ENCODE measurements around the gene SELPLG. TPM values are rescaled to one million over a fixed set of nuclear protein-coding genes. Genes with fewer than 3 reads are reported as not detected.
"Not testable (repeated sequence)": the region's sequence is repeated elsewhere in the genome, so short reads cannot be mapped to it uniquely, and the experiment has no call there.

The SELPLG gene
- total RNA-seq, 2 experiments from 2014 or later, result 289 to 301 TPM

GRCh38 chr12:108634341-108634751 lies 652 bp upstream of the SELPLG start:
- POLR2A ChIA-PET, result interaction anchor here (0.9 to 12.0 kb wide), 19 partner anchors 9 to 418 kb away, joined by 3 to 385 read pairs (median 10); partner anchors contain the start of genes CORO1C, FICD, ISCU and SART3
- Mint-ChIP-seq H3K9me3 (no peaks in the 10 kb centered on the region), H3K4me3 (peak overlapping the region; percentile 99), H3K36me3 (ENCODE audit: low read depth) (peaks cover 47% of the 10 kb centered on the region), H3K27me3 (no peaks in the 10 kb centered on the region), H3K27ac (peak overlapping the region; percentile 100), H3K4me1 (peaks cover 58% of the 10 kb centered on the region)
- DNase-seq, result peak; percentile 84
- CTCF ChIA-PET, result interaction anchor here (1.4 to 12.2 kb wide), 10 partner anchors 12 to 168 kb away, joined by 3 to 215 read pairs (median 8); partner anchors contain the start of genes ISCU and SART3

- H3K4me3 Mint-ChIP-seq, result peak overlapping the region; percentile 99
- peaks cover 60% of the 10 kb centered on the region for H3K4me1 Mint-ChIP-seq
- H3K9me3 Mint-ChIP-seq, result no peaks in the 10 kb centered on the region
- H3K36me3 Mint-ChIP-seq (ENCODE audit: low read depth), result peaks cover 55% of the 10 kb centered on the region
- DNase-seq, result peak; percentile 29
- H3K27ac Mint-ChIP-seq, result peak overlapping the region; percentile 100
- CTCF ChIA-PET, result interaction anchor here (1.6 to 12.2 kb wide), 7 partner anchors 14 to 170 kb away, joined by 4 to 215 read pairs (median 8); partner anchors contain the start of genes ISCU and SART3
- POLR2A ChIA-PET, result interaction anchor here (0.7 to 12.0 kb wide), 19 partner anchors 9 to 522 kb away, joined by 3 to 385 read pairs (median 10); partner anchors contain the start of genes CORO1C, ISCU, SART3 and SSH1
- H3K27me3 Mint-ChIP-seq, result no peaks in the 10 kb centered on the region
Observed at GRCh38 chr12:108633081-108633533, 587 bp downstream of the SELPLG start.

DNA sequence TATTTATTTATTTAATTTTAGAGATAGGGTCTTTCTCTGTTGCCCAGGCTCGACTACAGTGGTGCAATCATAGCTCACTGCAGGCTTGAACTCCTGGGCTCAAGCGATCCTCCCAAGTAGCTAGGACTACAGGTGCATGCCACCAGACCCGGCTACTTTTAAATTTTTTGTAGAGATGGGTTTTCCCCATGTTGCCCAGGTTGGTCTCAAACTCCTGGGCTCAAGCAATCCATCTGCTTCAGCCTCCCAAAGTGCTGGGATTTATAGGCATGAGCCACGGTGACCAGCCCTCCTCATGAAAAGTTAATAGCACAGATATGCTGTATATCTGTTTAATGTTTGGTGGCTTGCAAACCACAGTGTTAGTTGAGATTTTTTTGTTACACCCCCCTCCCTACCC lies 2.4 kb downstream of the SELPLG start:
- H3K4me1 Mint-ChIP-seq, result peaks cover 58% of the 10 kb centered on the region
- H3K27ac Mint-ChIP-seq, result peak overlapping the region; percentile 100
- H3K27me3 Mint-ChIP-seq, H3K9me3 Mint-ChIP-seq, DNase-seq: not testable (repeated sequence)
- POLR2A ChIA-PET, result interaction anchor here (1.0 to 12.0 kb wide), 12 partner anchors 10 to 227 kb away, joined by 3 to 385 read pairs (median 43); partner anchors contain the start of genes ISCU, SART3 and SSH1
- peaks cover 66% of the 10 kb centered on the region for H3K36me3 Mint-ChIP-seq (ENCODE audit: low read depth)
- CTCF ChIA-PET, result interaction anchor here (1.1 to 12.2 kb wide), 4 partner anchors 12 to 67 kb away, joined by 3 to 215 read pairs (median 4); no protein-coding TSS in a partner anchor
- H3K4me3 Mint-ChIP-seq, result peak overlapping the region; percentile 99

- DNase-seq, result peak; percentile 50
- peaks cover 70% of the 10 kb centered on the region for H3K36me3 Mint-ChIP-seq (ENCODE audit: low read depth)
- CTCF ChIA-PET, result interaction anchor here (0.7 to 12.2 kb wide), 3 partner anchors 12 to 64 kb away, joined by 3 to 215 read pairs (median 3); no protein-coding TSS in a partner anchor
- peak overlapping the region; percentile 99 for H3K4me3 Mint-ChIP-seq
- peaks cover 54% of the 10 kb centered on the region for H3K4me1 Mint-ChIP-seq
- H3K27ac Mint-ChIP-seq, result peak overlapping the region; percentile 100
- no peaks in the 10 kb centered on the region for H3K9me3 Mint-ChIP-seq
- POLR2A ChIA-PET, result interaction anchor here (0.8 to 12.0 kb wide), 9 partner anchors 10 to 227 kb away, joined by 3 to 385 read pairs (median 40); partner anchors contain the start of genes ISCU, SART3 and SSH1
- H3K27me3 Mint-ChIP-seq, result no peaks in the 10 kb centered on the region
Observed at GRCh38 chr12:108630481-108631207, 3.0 kb downstream of the SELPLG start.

- no peaks in the 10 kb centered on the region for H3K27me3 Mint-ChIP-seq
- H3K9me3 Mint-ChIP-seq, result no peaks in the 10 kb centered on the region
- peaks cover 77% of the 10 kb centered on the region for H3K36me3 Mint-ChIP-seq (ENCODE audit: low read depth)
- peak overlapping the region; percentile 99 for H3K4me3 Mint-ChIP-seq
- peak; percentile 74 for DNase-seq
- peak overlapping the region; percentile 100 for H3K27ac Mint-ChIP-seq
- peaks cover 55% of the 10 kb centered on the region for H3K4me1 Mint-ChIP-seq
- POLR2A ChIA-PET, result interaction anchor here (0.6 to 12.0 kb wide), 15 partner anchors 9 to 228 kb away, joined by 3 to 385 read pairs (median 8); partner anchors contain the start of genes ISCU, SART3 and SSH1
- CTCF ChIA-PET, result interaction anchor here (0.6 to 12.2 kb wide), 3 partner anchors 11 to 69 kb away, joined by 3 to 215 read pairs (median 3); no protein-coding TSS in a partner anchor
Observed at GRCh38 chr12:108629824-108630476, 3.7 kb downstream of the SELPLG start.

DNA sequence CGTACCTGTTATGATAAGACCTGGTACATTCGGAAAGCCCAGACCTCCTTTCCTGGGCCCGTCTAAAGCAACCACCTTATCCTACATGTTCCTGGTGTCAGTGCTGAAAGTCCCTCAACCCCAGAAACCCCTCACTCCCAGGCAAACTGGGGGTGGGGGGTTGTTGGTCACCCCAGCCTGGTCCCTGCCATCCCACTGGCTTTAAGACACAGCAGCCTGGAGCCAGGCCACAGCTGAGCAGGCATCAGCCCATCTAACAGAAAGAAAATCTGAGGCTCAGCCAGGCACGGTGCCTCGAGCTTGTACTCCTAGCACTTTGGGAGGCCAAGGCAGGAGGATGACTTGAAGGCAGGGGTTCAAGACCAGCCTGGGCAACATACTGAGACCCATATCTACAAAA lies 4.5 kb downstream of the SELPLG start:
- Mint-ChIP-seq H3K36me3 (ENCODE audit: low read depth) (peaks cover 84% of the 10 kb centered on the region), H3K4me3 (peak overlapping the region; percentile 99), H3K9me3 (no peaks in the 10 kb centered on the region), H3K27me3 (no peaks in the 10 kb centered on the region), H3K27ac (peak overlapping the region; percentile 100), H3K4me1 (peaks cover 52% of the 10 kb centered on the region)
- peak; percentile 33 for DNase-seq
- CTCF ChIA-PET, result interaction anchor here (0.6 to 12.2 kb wide), 5 partner anchors 9 to 68 kb away, joined by 3 to 215 read pairs (median 4); no protein-coding TSS in a partner anchor
- POLR2A ChIA-PET, result interaction anchor here (0.7 to 12.0 kb wide), 11 partner anchors 10 to 229 kb away, joined by 3 to 385 read pairs (median 15); partner anchors contain the start of genes ISCU, SART3 and SSH1

DNA sequence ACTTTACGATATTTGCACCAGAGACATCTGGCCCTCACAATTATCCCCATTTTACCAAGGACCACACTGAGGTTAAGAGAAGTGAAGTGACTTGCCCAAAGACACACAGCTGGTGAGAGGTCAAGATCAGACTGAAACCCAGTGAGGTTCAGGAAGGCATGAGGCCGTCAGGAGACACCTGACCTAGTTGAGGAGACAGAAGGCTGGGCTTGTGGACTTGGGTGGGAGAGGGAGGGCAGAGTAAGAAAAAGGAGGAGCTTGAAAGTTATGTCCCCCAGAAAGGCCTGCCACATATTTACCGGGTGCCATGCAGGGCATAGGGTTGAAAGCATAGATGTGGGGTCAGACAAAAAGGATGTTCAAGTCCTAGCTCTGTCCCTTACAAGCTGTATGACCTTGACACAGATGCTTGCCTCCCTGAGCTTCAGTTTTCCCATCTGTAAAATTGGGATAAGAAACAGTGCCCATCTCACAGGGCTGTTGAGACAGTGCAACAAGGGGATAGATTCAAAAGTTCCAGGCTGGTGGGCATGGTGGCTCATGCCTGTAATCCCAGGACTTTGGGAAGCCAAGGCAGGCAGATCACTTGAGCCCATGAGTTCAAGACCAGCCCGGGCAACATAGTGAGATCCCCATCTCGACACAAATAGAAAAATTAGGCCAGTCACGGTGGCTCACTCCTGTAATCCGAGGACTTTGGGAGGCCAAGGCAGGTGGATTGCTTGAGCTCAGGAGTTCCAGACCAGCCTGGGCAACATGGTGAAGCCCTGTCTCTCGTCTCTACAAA lies 6.4 kb downstream of the SELPLG start:
- DNase-seq, result no peak
- peak overlapping the region; percentile 41 for H3K4me3 Mint-ChIP-seq
- POLR2A ChIA-PET, result interaction anchor here (0.9 to 12.0 kb wide), 11 partner anchors 8 to 466 kb away, joined by 4 to 385 read pairs (median 8); partner anchors contain the start of genes ALKBH2, ISCU and SART3
- H3K36me3 Mint-ChIP-seq (ENCODE audit: low read depth), result peaks cover 88% of the 10 kb centered on the region
- peaks cover 67% of the 10 kb centered on the region for H3K4me1 Mint-ChIP-seq
- no peaks in the 10 kb centered on the region for H3K9me3 Mint-ChIP-seq
- no peaks in the 10 kb centered on the region for H3K27me3 Mint-ChIP-seq
- CTCF ChIA-PET, result interaction anchor here (0.6 to 12.2 kb wide), 10 partner anchors 8 to 177 kb away, joined by 3 to 215 read pairs (median 4); partner anchors contain the start of genes ISCU and SART3
- H3K27ac Mint-ChIP-seq, result peak overlapping the region; percentile 56

DNA sequence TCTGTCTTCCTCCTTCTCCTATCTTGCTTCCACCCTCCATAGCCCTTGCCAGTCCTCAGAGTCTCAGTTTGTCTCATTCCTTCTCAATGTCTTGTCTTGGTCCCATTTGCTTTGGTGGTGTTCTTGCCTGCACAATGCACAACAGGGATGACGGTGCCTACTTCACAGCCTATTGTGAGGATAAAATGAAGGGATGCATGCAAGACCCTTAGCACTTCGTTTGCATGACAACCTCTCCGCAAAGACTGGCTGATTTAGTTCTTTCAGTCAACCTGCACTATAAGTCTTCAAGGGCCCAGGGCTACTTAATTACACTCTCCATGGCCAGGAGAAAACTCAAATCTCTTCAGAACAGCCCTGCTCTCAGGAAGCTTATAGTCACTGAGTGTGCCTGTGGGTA lies 8.5 kb downstream of the SELPLG start:
- no peak for DNase-seq
- Mint-ChIP-seq H3K27ac (peak overlapping the region; percentile 59), H3K9me3 (no peaks in the 10 kb centered on the region), H3K27me3 (no peaks in the 10 kb centered on the region), H3K4me3 (no peak overlapping the region), H3K4me1 (peaks cover 71% of the 10 kb centered on the region), H3K36me3 (ENCODE audit: low read depth) (peaks cover 87% of the 10 kb centered on the region)
- ChIA-PET CTCF (no interaction called here), POLR2A (no interaction called here)

DNA sequence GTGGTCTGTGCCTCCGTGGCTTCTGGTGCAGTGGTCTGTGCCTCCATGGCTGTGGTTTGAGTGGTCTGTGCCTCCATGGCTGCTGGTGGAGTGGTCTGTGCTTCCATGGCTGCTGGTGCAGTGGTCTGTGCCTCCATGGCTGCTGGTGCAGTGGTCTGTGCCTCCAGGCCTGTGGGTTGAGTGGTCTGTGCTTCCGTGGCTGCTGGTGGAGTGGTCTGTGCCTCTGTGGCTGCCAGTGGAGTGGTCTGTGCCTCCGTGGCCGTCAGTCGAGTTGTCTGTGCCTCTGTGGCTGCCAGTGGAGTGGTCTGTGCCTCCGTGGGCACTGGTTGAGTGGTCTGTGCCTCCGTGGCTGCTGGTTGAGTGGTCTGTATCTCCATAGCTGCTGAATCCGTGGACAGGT lies 10.1 kb downstream of the SELPLG start:
- H3K27me3 Mint-ChIP-seq, result no peaks in the 10 kb centered on the region
- no peak for DNase-seq
- no peak overlapping the region for H3K27ac Mint-ChIP-seq
- ChIA-PET CTCF (interaction anchor here (1.0 kb wide), 1 partner anchor 41 kb away, joined by 3 read pairs; no protein-coding TSS in a partner anchor), POLR2A (interaction anchor here (1.1 kb wide), 1 partner anchor 9 kb away, joined by 4 read pairs; no protein-coding TSS in a partner anchor)
- H3K9me3 Mint-ChIP-seq, result no peaks in the 10 kb centered on the region
- peaks cover 85% of the 10 kb centered on the region for H3K36me3 Mint-ChIP-seq (ENCODE audit: low read depth)
- H3K4me1 Mint-ChIP-seq, result peaks cover 79% of the 10 kb centered on the region
- no peak overlapping the region for H3K4me3 Mint-ChIP-seq

GRCh38 chr12:108622921-108623514 lies 10.7 kb downstream of the SELPLG start:
- H3K4me1 Mint-ChIP-seq, result peaks cover 79% of the 10 kb centered on the region

GRCh38 chr12:108622421-108622820 lies 11.3 kb downstream of the SELPLG start:
- ChIA-PET POLR2A (interaction anchor here (10.8 kb wide), 1 partner anchor 9 kb away, joined by 213 read pairs; the partner anchor contains the start of gene SELPLG), CTCF (interaction anchor here (1.4 to 8.6 kb wide), 2 partner anchors 10 to 24 kb away, joined by 3 to 215 read pairs; partner anchors contain the start of gene SELPLG)
- Mint-ChIP-seq H3K4me3 (no peak overlapping the region), H3K4me1 (peaks cover 81% of the 10 kb centered on the region), H3K36me3 (ENCODE audit: low read depth) (peaks cover 85% of the 10 kb centered on the region), H3K27ac (peak overlapping the region; percentile 64), H3K9me3 (no peaks in the 10 kb centered on the region), H3K27me3 (no peaks in the 10 kb centered on the region)
- no peak for DNase-seq

More at GRCh38 chr12:108622921-108623514, 10.7 kb downstream of the SELPLG start:
- Mint-ChIP-seq H3K27me3 (no peaks in the 10 kb centered on the region), H3K27ac (no peak overlapping the region), H3K4me3 (no peak overlapping the region), H3K36me3 (ENCODE audit: low read depth) (peaks cover 85% of the 10 kb centered on the region), H3K9me3 (no peaks in the 10 kb centered on the region)
- CTCF ChIA-PET, result interaction anchor here (8.6 kb wide), 1 partner anchor 9 kb away, joined by 215 read pairs; the partner anchor contains the start of gene SELPLG
- POLR2A ChIA-PET, result interaction anchor here (1.1 to 10.8 kb wide), 2 partner anchors 8 to 10 kb away, joined by 4 to 213 read pairs; partner anchors contain the start of gene SELPLG
- no peak for DNase-seq

Data from activated CD4-positive, alpha-beta memory T cell treated with anti-CD3 and anti-CD28 coated beads, Interleukin-2, amount 10 ng/mL, durations not matched to agents 7 days and 5 days (primary cell).